ENCODE measurements around the gene PARD3B. TPM values are rescaled to one million over a fixed set of nuclear protein-coding genes. Genes with fewer than 3 reads are reported as not detected.

PARD3B gene
- total RNA-seq, 1 experiment from 2014 or later, result 3.6 TPM

DNA sequence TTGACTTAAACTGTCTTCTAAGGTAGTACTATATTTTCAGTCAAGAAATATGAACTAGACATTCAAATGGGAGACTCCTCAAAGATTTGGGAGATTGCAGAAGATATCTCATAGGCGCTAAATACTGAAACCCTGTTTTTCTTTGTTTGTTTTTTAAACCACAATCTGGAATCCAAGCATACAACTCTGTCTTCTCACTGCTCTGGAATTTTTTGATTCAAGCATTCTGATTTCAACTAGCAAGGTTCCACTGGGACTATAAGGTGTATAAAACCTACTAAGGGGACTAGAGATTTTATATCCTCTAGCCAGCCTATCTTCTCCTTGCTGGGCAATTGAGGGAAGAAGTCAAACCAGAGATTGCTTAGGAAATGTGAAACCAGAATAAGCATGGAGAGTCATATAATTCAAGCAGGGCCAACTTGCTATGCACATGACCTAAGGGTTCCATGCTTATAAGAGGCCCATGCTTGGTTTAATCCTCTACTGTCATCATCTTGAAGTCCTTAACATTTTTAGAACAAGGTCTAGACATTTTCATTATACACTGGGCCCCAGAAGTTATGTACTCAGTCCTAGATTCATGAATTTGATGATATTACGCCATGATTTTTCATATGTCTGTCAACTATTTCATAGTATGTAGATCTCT is 405.5 kb downstream of the PARD3B start:
- H3K27me3 ChIP-seq (ENCODE audit: control insufficient read depth, insufficient read depth, low read length), result no peaks in the 10 kb centered on the region
- TF ChIP-seq, protein P1, sequence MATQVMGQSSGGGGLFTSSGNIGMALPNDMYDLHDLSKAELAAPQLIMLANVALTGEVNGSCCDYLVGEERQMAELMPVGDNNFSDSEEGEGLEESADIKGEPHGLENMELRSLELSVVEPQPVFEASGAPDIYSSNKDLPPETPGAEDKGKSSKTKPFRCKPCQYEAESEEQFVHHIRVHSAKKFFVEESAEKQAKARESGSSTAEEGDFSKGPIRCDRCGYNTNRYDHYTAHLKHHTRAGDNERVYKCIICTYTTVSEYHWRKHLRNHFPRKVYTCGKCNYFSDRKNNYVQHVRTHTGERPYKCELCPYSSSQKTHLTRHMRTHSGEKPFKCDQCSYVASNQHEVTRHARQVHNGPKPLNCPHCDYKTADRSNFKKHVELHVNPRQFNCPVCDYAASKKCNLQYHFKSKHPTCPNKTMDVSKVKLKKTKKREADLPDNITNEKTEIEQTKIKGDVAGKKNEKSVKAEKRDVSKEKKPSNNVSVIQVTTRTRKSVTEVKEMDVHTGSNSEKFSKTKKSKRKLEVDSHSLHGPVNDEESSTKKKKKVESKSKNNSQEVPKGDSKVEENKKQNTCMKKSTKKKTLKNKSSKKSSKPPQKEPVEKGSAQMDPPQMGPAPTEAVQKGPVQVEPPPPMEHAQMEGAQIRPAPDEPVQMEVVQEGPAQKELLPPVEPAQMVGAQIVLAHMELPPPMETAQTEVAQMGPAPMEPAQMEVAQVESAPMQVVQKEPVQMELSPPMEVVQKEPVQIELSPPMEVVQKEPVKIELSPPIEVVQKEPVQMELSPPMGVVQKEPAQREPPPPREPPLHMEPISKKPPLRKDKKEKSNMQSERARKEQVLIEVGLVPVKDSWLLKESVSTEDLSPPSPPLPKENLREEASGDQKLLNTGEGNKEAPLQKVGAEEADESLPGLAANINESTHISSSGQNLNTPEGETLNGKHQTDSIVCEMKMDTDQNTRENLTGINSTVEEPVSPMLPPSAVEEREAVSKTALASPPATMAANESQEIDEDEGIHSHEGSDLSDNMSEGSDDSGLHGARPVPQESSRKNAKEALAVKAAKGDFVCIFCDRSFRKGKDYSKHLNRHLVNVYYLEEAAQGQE (IDR thresholded peaks at IDR 0.05; ENCODE audit: insufficient read depth in 1 of 2, low read depth in 2 of 2, low read length in 1 of 2), result no peak
- TF ChIP-seq SIN3A (IDR thresholded peaks at IDR 0.05; ENCODE audit: borderline replicate concordance, insufficient read depth, low read depth, low read length), result no peak
- no peaks in the 10 kb centered on the region for H3K36me3 ChIP-seq (ENCODE audit: control insufficient read depth, insufficient read depth, low read length)
- DNase-seq (ENCODE audit: low read depth, low spot score), result no peak
- H3K27ac ChIP-seq (ENCODE audit: low read length), result no peak overlapping the region
- in situ Hi-C loops (cut with HindIII; ENCODE audit: low pct_unique_long_range_greater_than_20kb, low sequenced_read_pairs) (no loop called here), intact Hi-C loops (cut with micrococcal nuclease; ENCODE audit: unreplicated experiment) (no loop called here)
- H3K9me3 ChIP-seq (ENCODE audit: control insufficient read depth, insufficient read depth, low read depth, low read length), result no peaks in the 10 kb centered on the region
- H3K4me1 ChIP-seq (ENCODE audit: control insufficient read depth, insufficient read depth, low read length), result no peaks in the 10 kb centered on the region
- CTCF ChIA-PET, result no interaction called here
- ATAC-seq, result peak; percentile 56; the same call in 1 of the 2 replicates
- H3K4me3 ChIP-seq (ENCODE audit: low read depth in 2 of 2, low read length in 2 of 2), result no peak overlapping the region
- POLR2A ChIA-PET, result interaction anchor here (0.6 kb wide), 1 partner anchor 49 kb away, joined by 3 read pairs; no protein-coding TSS in a partner anchor
- no TSS peak for BruUV-seq (replicated peaks)

DNA sequence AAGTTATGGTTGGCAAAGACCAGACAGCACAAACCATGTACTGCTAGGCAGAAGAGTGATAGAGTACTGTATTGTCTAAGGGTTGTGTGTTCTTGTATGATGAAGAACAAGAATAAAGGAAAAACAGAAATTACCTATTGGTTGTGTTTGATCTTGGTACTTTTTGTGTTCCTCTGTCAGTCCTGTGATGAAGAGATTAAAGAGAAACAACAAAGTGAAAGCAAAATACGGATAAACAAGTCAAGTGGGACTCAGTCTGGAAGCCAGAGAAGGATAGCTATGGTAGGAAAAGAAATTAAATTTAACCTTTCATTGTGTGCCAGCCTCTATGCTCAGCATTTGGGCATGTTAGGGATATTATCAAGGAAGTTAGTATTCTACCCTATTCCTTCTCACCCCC is 413.1 kb downstream of the PARD3B start:
- Histone ChIP-seq H3K9me3 (ENCODE audit: control insufficient read depth, insufficient read depth, low read depth, low read length) (no peaks in the 10 kb centered on the region), H3K36me3 (ENCODE audit: control insufficient read depth, insufficient read depth, low read length) (no peaks in the 10 kb centered on the region), H3K27me3 (ENCODE audit: control insufficient read depth, insufficient read depth, low read length) (no peaks in the 10 kb centered on the region), H3K4me1 (ENCODE audit: control insufficient read depth, insufficient read depth, low read length) (no peaks in the 10 kb centered on the region), H3K27ac (ENCODE audit: low read length) (no peak overlapping the region), H3K4me3 (ENCODE audit: low read depth in 2 of 2, low read length in 2 of 2) (no peak overlapping the region)
- TF ChIP-seq, protein P2, sequence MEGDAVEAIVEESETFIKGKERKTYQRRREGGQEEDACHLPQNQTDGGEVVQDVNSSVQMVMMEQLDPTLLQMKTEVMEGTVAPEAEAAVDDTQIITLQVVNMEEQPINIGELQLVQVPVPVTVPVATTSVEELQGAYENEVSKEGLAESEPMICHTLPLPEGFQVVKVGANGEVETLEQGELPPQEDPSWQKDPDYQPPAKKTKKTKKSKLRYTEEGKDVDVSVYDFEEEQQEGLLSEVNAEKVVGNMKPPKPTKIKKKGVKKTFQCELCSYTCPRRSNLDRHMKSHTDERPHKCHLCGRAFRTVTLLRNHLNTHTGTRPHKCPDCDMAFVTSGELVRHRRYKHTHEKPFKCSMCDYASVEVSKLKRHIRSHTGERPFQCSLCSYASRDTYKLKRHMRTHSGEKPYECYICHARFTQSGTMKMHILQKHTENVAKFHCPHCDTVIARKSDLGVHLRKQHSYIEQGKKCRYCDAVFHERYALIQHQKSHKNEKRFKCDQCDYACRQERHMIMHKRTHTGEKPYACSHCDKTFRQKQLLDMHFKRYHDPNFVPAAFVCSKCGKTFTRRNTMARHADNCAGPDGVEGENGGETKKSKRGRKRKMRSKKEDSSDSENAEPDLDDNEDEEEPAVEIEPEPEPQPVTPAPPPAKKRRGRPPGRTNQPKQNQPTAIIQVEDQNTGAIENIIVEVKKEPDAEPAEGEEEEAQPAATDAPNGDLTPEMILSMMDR (IDR thresholded peaks at IDR 0.05), result no peak
- no peak for TF ChIP-seq TCF7L2 (IDR thresholded peaks at IDR 0.05; ENCODE audit: low read depth, low read length)
- TF ChIP-seq, protein P1 (IDR thresholded peaks at IDR 0.05; ENCODE audit: insufficient read depth in 1 of 2, low read depth in 2 of 2, low read length in 1 of 2), result no peak
- no peak for TF ChIP-seq SIN3A (IDR thresholded peaks at IDR 0.05; ENCODE audit: borderline replicate concordance, insufficient read depth, low read depth, low read length)
- no peak for TF ChIP-seq POLR2AphosphoS5 (IDR thresholded peaks at IDR 0.05; ENCODE audit: low read depth, low read length)
- no peak for DNase-seq (ENCODE audit: low read depth, low spot score)
- ChIA-PET POLR2A (no interaction called here), CTCF (no interaction called here)
- no peak for ATAC-seq
- BruUV-seq (replicated peaks), result no TSS peak
- intact Hi-C loops (cut with micrococcal nuclease; ENCODE audit: unreplicated experiment), result no loop called here
- in situ Hi-C loops (cut with HindIII; ENCODE audit: low pct_unique_long_range_greater_than_20kb, low sequenced_read_pairs), result no loop called here

Measured in Panc1 (cell line).